Medulla oblongata (tissue), 1 donor: Measurements from ENCODE around the gene KDM5A.
"Not testable (repeated sequence)": the region's sequence is repeated elsewhere in the genome, so short reads cannot be mapped to it uniquely, and the experiment has no call there.

Source experiments
- DNase-seq: peaks from one replicate; pipeline ENCODE4 v3.0.0-alpha.2; 2015; ENCODE audit errors: extremely low spot score

The KDM5A gene

GRCh38 chr12:389142-390096 lies at the start of gene KDM5A:
Gene KDM5A (minus strand): TSS chr12:389320. CDS start chr12:389091, 229 bp downstream.
- peak; percentile 95 for DNase-seq

GRCh38 chr12:435737-436136 lies 46.6 kb upstream of the KDM5A start:
- DNase-seq = not testable (repeated sequence)

GRCh38 chr12:422526-422925 lies 33.4 kb upstream of the KDM5A start:
- no peak for DNase-seq

- DNase-seq = no peak
Measured at GRCh38 chr12:418432-418831, 29.3 kb upstream of the KDM5A start.

GRCh38 chr12:414859-415258 lies 25.7 kb upstream of the KDM5A start:
- no peak for DNase-seq

GRCh38 chr12:402029-402389 lies 12.9 kb upstream of the KDM5A start:
- no peak for DNase-seq

GRCh38 chr12:401235-402028 lies 12.3 kb upstream of the KDM5A start, which contains the start of gene CCDC77:
Gene CCDC77 (plus strand): TSS chr12:401644. CDS start chr12:409384, 7,740 bp downstream.
- peak; percentile 97 for DNase-seq

GRCh38 chr12:400828-401227 lies 11.7 kb upstream of the KDM5A start:
- DNase-seq = no peak

- DNase-seq = peak; percentile 43
Measured at GRCh38 chr12:388541-389141, 479 bp downstream of the KDM5A start.

- DNase-seq = no peak
Measured at GRCh38 chr12:388012-388411, 1.1 kb downstream of the KDM5A start.

GRCh38 chr12:386651-387050 lies 2.5 kb downstream of the KDM5A start:
- DNase-seq = no peak

- not testable (repeated sequence) for DNase-seq
Measured at GRCh38 chr12:370739-371485, 18.2 kb downstream of the KDM5A start.

- DNase-seq = no peak
Measured at GRCh38 chr12:367972-368371, 21.1 kb downstream of the KDM5A start.

GRCh38 chr12:366820-367219 lies 22.3 kb downstream of the KDM5A start:
- DNase-seq = no peak

GRCh38 chr12:359091-359490 lies 30.0 kb downstream of the KDM5A start:
- DNase-seq = no peak

GRCh38 chr12:356276-356988 lies 32.7 kb downstream of the KDM5A start:
- no peak for DNase-seq

GRCh38 chr12:351197-351596 lies 37.9 kb downstream of the KDM5A start:
- not testable (repeated sequence) for DNase-seq

GRCh38 chr12:349625-350024 lies 39.5 kb downstream of the KDM5A start:
- not testable (repeated sequence) for DNase-seq

- DNase-seq = not testable (repeated sequence)
Measured at GRCh38 chr12:343036-343435, 46.1 kb downstream of the KDM5A start.

- DNase-seq = no peak
Measured at GRCh38 chr12:337039-337438, 52.1 kb downstream of the KDM5A start.

- DNase-seq = no peak
Measured at GRCh38 chr12:334125-334524, 55.0 kb downstream of the KDM5A start.
